Sigmoid colon (tissue), 7 donors: ENCODE results near the gene C1QTNF1. TPM values are rescaled to one million over a fixed set of nuclear protein-coding genes. Genes with fewer than 3 reads are reported as not detected.

Source experiments
- DNase-seq: peaks from one replicate; pipeline ENCODE4 v3.0.0-alpha.2; 2019
- H3K27ac ChIP-seq, 4 donors: fragments of 200-600 bp; sonication (generic); one replicate each; pipeline ENCODE4 v1.5.1; 2016 to 2019; ENCODE audit warnings: mild to moderate bottlenecking in 1 of 4
- H3K27me3 ChIP-seq, 3 donors: fragments of 200-600 bp; sonication (generic); one replicate each; pipeline ENCODE4 v1.5.1; 2019; ENCODE audit warnings: mild to moderate bottlenecking in 1 of 3
- H3K36me3 ChIP-seq, 4 donors: fragments of 200-600 bp; sonication (generic); one replicate each; pipeline ENCODE4 v1.5.1; 2016 to 2019
- H3K4me1 ChIP-seq, 4 donors: fragments of 200-600 bp; sonication (generic); one replicate each; pipeline ENCODE4 v1.5.1; 2017 to 2019
- H3K4me3 ChIP-seq, 4 donors: fragments of 200-600 bp; sonication (generic); one replicate each; pipeline ENCODE4 v1.5.1; 2017 to 2019; ENCODE audit warnings: mild to moderate bottlenecking in 2 of 4, moderate library complexity in 1 of 4
- H3K9me3 ChIP-seq, 4 donors: fragments of 200-600 bp in 3 of 4; sonication (generic) in 3 of 4; one replicate each; pipeline versions ENCODE4 v1.5.1 to v1.6.1; 2013 to 2019
- EP300 ChIP-seq, 4 donors: sonication (generic); formaldehyde crosslinking; IDR thresholded peaks; one replicate each; pipeline ENCODE4 v1.6.1; 2017; ENCODE audit warnings: antibody characterized with exemption in 4 of 4
- POLR2A ChIP-seq, 2 donors: fragments of 450-650 bp; IDR thresholded peaks; one replicate each; pipeline ENCODE4 v1.6.1; 2016; ENCODE audit warnings: antibody characterized with exemption in 2 of 2, mild to moderate bottlenecking in 2 of 2, moderate library complexity in 2 of 2
- POLR2AphosphoS5 ChIP-seq, 4 donors: sonication (generic); formaldehyde crosslinking; IDR thresholded peaks; one replicate each; pipeline ENCODE4 v1.6.1; 2017; ENCODE audit warnings: antibody characterized with exemption in 4 of 4
- WGBS, 2 donors: extraction: QIAGEN DNeasy Blood & Tissue Kit; methylation state at CpG; one replicate each; pipeline ENCODE4 v1.1.7; 2013; 5-methylcytosine and 5-hydroxymethylcytosine counted together
- intact Hi-C: fragments of 100-400 bp; cut with DNase I; formaldehyde crosslinking; loops from one replicate; pipeline ENCODE4 v1.15.1; 2023
- polyA plus RNA-seq, 3 donors: library from polyadenylated mRNA; stranded (reverse); fragments of 200-250 nt; gene quantifications; one replicate each; pipeline ENCODE4 v1.2.3, GENCODE V29; 2013
- total RNA-seq, 4 donors: library from RNA; depleted of rRNA; stranded (reverse); fragments of >200 nt; gene quantifications; one replicate each; pipeline ENCODE4 v1.1.0, GENCODE V29; 2016
- TF ChIP-seq, protein P1 (sequence below), 4 experiments: fragments of 450-650 bp in 3 of 4; fragments of 200-600 bp in 1 of 4; IDR thresholded peaks; one replicate each; pipeline ENCODE4 v1.5.1; 2016 to 2019; ENCODE audit warnings: antibody characterized with exemption in 4 of 4, mild to moderate bottlenecking in 3 of 4, moderate library complexity in 2 of 4
- donor health status: healthy with polysubstance abuse.
- donor health status: Bipolar disorder and iron deficiency.
- donor health status: healthy.

C1QTNF1 gene
- total and polyA plus RNA-seq, 7 donors: 1.4 to 34.6 (median 23.9) TPM

DNA sequence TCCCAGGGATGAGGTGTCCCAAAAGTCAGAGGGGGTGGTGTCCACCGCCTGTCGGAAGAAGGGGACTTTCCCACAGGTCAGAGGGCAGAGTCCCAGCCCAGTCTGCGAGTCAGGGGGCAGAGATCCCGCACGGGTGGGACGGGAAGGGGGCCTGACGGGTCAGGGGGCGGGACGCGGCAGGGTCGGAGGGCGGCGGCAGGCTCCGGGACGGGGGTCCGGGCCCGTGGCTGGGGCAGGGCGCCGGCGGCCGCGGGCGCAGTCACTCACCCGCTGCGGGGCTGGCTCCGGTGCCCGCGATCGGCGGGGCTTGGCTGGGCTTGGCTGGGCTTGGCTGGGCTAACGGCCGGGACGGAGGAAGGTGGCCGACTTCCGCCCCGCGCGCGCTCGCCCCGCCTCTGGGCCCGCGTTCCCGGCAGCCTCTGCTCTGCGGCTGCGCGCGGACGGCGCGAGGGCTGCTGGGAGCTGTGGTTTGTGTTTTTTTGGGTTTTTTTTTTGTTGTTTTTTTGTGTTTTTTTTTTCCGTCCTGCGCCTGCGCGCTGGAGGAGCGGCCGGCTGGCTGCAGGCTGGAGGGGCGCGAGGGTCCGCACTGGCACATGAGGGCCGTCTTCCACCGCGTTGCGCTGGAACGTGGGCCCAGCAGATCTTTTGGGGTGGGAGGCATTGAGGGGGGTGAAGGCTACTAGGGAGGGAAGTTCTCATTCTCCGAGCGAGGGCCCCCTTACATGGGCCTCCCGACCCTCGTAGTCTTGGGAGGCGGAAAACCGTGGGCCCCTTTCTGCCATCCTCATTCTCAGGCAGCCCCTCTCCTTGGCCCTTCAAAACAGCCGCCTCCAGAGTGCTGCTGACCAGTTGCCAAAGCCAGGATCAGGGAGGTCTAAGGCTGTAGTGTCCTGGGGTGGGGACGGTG, 14.3 kb upstream of the C1QTNF1 start, which contains the start of gene CANT1:
Gene CANT1, minus strand, starts transcription at position 368 of the 907 bp plus-strand sequence. CDS start 12,142 bp downstream, outside the sequence.
- H3K36me3 ChIP-seq: no peaks in the 10 kb centered on the region
- H3K27ac ChIP-seq: peak within 1 kb of the TSS; percentile 81 to 89 (median 86)
- peak within 1 kb of the TSS; percentile 69 to 99 (median 84) for H3K4me3 ChIP-seq
- peaks cover 0 to 42% (median 32%) of the 10 kb centered on the region in 4 donors for H3K4me1 ChIP-seq
- no peaks in the 10 kb centered on the region for H3K9me3 ChIP-seq
- intact Hi-C loops: no loop called here
- WGBS, 2 donors: 1% methylated on average over 73 of the region's 73 CpGs
- H3K27me3 ChIP-seq: no peaks in the 10 kb centered on the region
- peak; percentile 22 to 82 (median 79) for TF ChIP-seq POLR2AphosphoS5 (IDR thresholded peaks at IDR 0.05)
- TF ChIP-seq, protein P1, sequence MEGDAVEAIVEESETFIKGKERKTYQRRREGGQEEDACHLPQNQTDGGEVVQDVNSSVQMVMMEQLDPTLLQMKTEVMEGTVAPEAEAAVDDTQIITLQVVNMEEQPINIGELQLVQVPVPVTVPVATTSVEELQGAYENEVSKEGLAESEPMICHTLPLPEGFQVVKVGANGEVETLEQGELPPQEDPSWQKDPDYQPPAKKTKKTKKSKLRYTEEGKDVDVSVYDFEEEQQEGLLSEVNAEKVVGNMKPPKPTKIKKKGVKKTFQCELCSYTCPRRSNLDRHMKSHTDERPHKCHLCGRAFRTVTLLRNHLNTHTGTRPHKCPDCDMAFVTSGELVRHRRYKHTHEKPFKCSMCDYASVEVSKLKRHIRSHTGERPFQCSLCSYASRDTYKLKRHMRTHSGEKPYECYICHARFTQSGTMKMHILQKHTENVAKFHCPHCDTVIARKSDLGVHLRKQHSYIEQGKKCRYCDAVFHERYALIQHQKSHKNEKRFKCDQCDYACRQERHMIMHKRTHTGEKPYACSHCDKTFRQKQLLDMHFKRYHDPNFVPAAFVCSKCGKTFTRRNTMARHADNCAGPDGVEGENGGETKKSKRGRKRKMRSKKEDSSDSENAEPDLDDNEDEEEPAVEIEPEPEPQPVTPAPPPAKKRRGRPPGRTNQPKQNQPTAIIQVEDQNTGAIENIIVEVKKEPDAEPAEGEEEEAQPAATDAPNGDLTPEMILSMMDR (IDR thresholded peaks at IDR 0.05): no peak
- DNase-seq: peak; percentile 89

DNA sequence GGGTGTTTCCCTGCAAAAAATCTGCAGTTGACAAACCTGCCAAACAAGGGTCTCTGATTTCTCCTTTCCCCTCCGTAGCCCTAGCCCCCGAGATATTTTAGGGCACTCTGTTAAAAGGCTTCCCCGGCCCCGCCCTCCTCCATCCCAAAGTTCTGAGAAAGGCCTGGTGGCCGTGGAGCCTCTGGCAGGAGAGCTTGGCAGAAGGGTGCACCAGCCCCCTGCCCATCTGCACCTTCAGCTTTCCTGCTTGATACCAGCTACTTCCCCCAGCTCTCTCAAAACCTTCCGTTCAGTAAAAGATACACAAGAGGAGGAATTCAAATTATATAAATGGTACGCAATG, 13.7 kb upstream of the C1QTNF1 start:
- peak; percentile 64 for DNase-seq
- Histone ChIP-seq H3K9me3 (no peaks in the 10 kb centered on the region), H3K4me1 (peaks cover 0 to 41% (median 31%) of the 10 kb centered on the region in 4 donors), H3K27ac (peak overlapping the region; percentile 81 to 89 (median 86)), H3K4me3 (peak overlapping the region; percentile 69 to 99 (median 84)), H3K36me3 (no peaks in the 10 kb centered on the region), H3K27me3 (peaks cover 0 to 6% (median 0%) of the 10 kb centered on the region in 3 donors)
- TF ChIP-seq EP300 (IDR thresholded peaks at IDR 0.05) (no peak), POLR2A (IDR thresholded peaks at IDR 0.05) (no peak), POLR2AphosphoS5 (IDR thresholded peaks at IDR 0.05) (no peak)
- TF ChIP-seq, protein P1 (IDR thresholded peaks at IDR 0.05): no peak
- WGBS, 2 donors: 37 to 58% methylated on average over 7 of the region's 7 CpGs
- intact Hi-C loops: no loop called here

DNA sequence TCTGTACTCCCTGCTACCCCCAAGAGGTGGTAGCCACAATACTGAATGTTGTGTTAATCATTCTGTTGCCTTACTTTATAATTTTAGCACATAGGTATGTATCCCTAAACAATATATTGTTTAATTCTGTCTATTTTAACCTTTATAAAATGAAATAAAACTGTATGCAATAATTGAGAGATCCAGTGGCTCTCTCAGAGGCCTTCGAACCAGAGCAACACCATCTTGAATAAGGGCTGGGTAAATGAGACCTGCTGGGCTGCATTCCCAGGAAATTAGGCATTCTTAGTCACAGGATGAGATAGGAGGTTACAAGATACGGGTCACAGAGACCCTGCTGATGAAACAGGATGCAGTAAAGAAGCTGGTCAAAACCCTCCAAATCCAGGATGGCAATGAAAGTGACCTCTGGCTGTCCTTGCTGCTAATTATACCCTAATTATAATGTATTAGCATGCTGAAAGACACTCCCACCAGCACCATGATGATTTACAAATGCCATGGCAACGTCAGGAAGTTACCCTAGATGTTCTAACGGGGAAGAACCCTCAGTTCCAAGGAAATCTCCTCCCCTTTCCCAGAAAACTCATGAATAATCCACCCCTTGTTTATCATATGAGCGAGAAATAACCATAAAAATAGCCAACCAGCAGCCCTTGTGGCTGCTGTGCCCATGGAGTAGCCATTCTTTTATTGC, 12.4 kb upstream of the C1QTNF1 start:
- H3K36me3 ChIP-seq: no peaks in the 10 kb centered on the region
- peaks cover 0 to 30% (median 27%) of the 10 kb centered on the region in 4 donors for H3K4me1 ChIP-seq
- H3K27ac ChIP-seq: no peak overlapping the region
- no peaks in the 10 kb centered on the region for H3K9me3 ChIP-seq
- H3K27me3 ChIP-seq: peaks cover 0 to 6% (median 0%) of the 10 kb centered on the region in 3 donors
- DNase-seq: no peak
- H3K4me3 ChIP-seq: no peak overlapping the region
- TF ChIP-seq, protein P1 (IDR thresholded peaks at IDR 0.05): no peak
- no peak for TF ChIP-seq POLR2AphosphoS5 (IDR thresholded peaks at IDR 0.05)
- no peak for TF ChIP-seq POLR2A (IDR thresholded peaks at IDR 0.05)
- TF ChIP-seq EP300 (IDR thresholded peaks at IDR 0.05): no peak
- WGBS, 2 donors: 71 to 75% methylated on average over 5 of the region's 5 CpGs
- intact Hi-C loops: no loop called here

DNA sequence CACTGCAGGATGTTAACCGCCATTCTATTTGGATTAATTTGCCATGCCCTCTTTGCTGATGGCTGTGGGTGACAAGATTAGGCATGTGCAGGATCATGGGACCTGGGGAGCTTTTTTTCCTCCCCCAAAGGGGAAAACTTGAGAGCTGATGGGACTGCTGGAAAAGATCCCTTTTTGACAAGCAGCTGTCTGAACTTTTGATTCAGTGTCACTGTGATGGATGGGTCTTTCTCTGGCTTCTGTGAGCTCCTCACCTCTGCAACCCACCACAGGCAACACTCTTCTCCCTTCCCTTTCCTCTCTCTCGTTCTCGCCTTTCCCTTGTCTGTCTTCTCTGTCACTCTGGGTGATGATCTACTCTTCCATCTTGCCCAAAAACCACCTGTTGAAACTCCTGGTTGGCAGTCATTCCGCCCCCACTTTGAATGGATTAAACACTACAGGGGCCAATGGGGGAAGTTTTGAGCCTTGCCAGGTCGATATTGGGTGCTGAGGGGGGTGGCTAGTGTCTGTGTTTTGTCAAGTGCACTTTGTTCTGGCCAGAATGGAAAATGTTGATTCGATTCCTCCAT, 11.3 kb upstream of the C1QTNF1 start:
- Histone ChIP-seq H3K36me3 (no peaks in the 10 kb centered on the region), H3K4me3 (no peak overlapping the region), H3K4me1 (peaks cover 0 to 22% (median 21%) of the 10 kb centered on the region in 4 donors), H3K27me3 (peaks cover 0 to 6% (median 0%) of the 10 kb centered on the region in 3 donors), H3K27ac (no peak overlapping the region), H3K9me3 (no peaks in the 10 kb centered on the region)
- TF ChIP-seq EP300 (IDR thresholded peaks at IDR 0.05): no peak
- TF ChIP-seq POLR2AphosphoS5 (IDR thresholded peaks at IDR 0.05): no peak
- TF ChIP-seq, protein P1 (IDR thresholded peaks at IDR 0.05): no peak
- TF ChIP-seq POLR2A (IDR thresholded peaks at IDR 0.05): no peak
- no peak for DNase-seq
- intact Hi-C loops: no loop called here
- 80 to 84% methylated on average over 6 of the region's 6 CpGs for WGBS, 2 donors
